Transverse colon (tissue), 3 donors: ENCODE measurements around the gene SCN4A.

Source experiments
- POLR2A ChIP-seq: fragments of 450-650 bp; IDR thresholded peaks from one replicate; pipeline ENCODE4 v1.6.1; 2016; ENCODE audit warnings: antibody characterized with exemption, mild to moderate bottlenecking, moderate library complexity
- POLR2AphosphoS5 ChIP-seq, 3 donors: sonication (generic); formaldehyde crosslinking; IDR thresholded peaks; one replicate each; pipeline ENCODE4 v1.6.1; 2016; ENCODE audit warnings: antibody characterized with exemption in 3 of 3

- TF ChIP-seq POLR2AphosphoS5 (IDR thresholded peaks at IDR 0.05) = no peak
- no peak for TF ChIP-seq POLR2A
Measured at GRCh38 chr17:63944736-63945499, 27.8 kb downstream of the SCN4A start.
